HG03103 (cell line): ENCODE measurements around the gene SNAI3.
"Not testable (repeated sequence)": the region's sequence is repeated elsewhere in the genome, so short reads cannot be mapped to it uniquely, and the experiment has no call there.

Source experiments
- ATAC-seq: cut with Tn5 transposase; IDR thresholded peaks from one replicate; pipeline ENCODE4 v1.9.1; 2021; ENCODE audit warnings: low read depth; ENCODE audit not compliant: unreplicated experiment

SNAI3 gene

DNA sequence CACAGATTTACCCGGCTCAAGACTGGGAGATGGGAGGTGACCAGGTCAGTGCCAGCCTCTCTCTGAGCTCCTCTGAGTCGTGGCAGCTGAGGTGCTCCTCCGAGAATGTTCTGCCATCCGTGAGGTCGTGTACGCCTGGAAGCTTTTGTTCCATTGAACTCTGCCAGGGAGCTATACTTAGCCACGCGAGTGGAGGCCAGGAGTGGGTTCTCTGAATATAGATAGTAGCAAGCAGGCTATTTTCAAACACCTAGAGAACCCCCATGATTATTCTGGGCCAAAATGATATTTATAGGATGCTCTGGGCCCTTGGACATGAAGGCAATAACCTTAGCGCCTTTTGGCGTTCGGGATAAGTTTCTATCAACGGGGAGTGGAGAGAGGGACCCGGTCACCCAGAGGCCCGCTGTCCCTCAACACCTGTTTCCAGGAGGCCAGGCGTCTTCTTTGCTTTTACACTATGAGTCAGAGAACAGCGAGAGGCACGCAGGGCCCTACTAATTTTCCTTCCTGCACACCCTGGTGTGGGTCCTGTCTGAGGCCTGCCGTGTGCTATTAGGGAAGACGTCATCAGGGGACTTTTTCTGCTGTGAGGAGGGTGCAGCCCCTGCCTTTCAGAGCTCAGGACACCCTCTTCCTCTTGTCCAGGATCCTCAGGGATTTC, 12.5 kb downstream of the SNAI3 start:
- ATAC-seq: no peak

DNA sequence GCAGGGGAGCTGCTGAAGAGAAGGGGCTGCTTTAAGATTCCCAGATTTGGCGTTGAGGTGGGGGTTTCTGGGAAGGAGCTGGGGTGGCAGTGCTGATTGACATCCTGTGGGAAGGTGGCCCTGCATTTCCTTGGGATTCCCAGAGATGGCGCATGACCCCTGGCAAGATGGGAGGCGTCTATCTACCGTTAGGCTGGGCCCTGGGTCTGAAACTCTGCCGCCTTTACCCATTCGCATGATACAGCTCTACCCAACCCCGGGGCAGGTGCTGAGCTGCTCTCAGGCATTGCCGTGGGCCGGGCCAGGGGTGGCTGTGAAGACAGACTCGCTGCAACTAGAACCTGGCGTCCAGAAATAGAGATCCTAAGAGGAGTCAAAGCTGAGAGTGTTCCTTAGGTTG, 13.5 kb downstream of the SNAI3 start:
- ATAC-seq: no peak

DNA sequence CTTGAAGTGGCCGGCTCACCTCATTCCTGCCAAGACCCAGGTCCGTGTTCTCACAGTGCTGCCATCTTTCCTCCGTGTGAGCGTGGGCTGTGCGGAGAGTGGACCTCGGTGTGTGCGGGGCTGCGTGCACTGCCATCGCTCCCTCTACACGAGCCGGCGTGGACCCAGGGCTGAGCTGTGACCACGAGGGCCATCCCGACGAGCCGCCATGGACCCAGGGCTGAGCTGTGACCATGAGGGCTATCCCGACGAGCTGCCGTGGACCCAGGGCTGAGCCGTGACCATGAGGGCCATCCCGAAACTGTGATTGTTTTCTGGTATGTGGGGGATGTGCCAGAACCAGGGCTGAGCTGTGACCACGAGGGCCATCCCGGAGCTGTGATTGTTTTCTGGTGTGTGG, 14.5 kb downstream of the SNAI3 start:
- no peak for ATAC-seq

DNA sequence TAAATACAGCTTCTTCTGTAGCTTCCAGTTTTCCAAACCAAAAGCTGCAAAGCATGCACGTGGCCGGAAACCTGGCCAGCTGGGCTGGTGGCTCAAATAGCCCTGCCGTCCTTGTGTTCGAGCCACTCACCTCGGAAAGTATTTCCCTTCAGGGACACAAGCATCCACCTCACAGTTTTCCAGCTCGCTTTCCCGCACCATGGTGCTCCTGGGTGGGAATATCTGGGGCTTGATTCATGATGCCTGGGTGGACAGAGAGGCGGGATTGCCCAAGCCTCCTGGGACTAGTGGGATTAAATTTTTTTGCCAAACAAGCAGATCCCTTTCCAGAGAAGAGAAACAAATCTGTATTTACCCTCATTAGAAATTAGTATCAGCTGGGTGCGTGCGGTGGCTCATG, 16.3 kb downstream of the SNAI3 start:
- ATAC-seq: no peak

DNA sequence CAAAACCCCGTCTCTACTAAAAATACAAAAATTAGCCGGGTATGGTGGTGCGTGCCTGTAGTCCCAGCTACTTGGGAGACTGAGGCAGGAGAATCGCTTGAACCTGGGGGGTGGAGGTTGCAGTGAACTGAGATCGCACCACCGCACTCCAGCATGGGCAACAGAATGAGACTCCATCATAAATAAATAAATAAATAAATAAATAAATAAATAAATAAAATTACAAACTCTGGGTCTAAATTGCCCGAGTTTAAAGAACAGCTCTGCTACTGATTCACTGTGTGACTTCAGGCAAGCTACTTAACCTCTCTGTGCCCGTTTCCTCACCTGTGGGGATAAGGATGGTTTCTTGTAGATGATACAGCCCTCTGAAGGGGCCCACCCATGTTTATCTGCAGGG, 16.8 kb downstream of the SNAI3 start:
- not testable (repeated sequence) for ATAC-seq

DNA sequence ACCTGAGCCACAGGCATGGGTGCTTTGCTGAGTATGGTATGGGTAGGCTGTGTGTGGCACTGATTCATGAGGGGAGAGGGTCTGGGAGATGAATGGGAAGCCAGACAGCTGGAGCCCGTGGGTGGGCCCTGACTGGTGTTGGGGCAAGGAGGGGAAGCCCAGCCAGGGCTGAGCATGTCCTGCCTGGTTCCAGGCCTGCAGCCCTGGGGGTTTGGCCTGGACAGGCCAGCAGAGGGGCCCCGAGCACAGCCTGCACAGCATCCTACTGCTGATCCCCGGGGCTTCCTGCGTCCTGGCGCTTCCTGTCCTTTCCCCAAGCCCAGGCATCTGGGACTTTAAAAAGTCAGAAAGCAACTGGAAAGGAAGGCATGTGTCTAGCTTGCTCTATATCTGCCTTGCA, 18.8 kb downstream of the SNAI3 start:
- ATAC-seq: no peak

DNA sequence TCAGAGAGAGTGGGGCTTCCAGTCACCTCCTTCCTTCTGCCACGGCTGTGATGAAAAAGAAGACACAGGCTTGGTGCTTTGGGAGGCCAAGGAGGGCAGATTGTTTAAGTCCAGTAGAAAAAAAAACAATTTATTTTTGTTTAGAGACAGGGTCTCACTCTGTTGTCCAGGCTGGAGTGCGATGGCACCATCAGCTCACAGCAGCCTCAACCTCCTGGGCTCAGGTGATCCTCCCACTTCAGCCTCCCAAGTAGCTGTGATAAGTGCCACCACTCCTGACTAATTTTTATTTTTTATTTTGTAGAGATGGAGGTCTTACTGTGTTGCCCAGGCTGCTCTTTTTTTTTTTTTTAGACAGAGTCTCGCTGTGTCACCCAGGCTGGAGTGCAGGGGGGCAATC, 20.7 kb downstream of the SNAI3 start:
- ATAC-seq: no peak

DNA sequence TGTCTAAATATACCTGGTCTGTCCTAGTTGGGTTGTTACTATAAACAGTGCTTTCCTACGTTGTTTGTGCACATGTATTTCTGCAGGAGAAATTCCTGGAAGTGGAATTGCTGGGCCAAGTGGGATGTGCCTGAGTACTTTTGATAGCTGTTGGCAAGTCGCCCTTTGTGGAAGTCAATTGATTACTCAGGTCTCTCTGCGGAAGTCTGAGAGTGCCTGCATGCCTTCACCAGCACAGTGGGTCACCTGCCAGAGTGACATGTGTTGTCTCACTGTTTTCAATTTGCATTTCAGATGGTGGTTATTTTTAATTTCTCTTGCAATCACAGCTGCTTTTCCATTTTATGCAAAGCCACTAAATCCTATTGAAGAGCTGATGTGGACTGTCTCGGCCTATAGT, 21.2 kb downstream of the SNAI3 start:
- ATAC-seq: no peak

DNA sequence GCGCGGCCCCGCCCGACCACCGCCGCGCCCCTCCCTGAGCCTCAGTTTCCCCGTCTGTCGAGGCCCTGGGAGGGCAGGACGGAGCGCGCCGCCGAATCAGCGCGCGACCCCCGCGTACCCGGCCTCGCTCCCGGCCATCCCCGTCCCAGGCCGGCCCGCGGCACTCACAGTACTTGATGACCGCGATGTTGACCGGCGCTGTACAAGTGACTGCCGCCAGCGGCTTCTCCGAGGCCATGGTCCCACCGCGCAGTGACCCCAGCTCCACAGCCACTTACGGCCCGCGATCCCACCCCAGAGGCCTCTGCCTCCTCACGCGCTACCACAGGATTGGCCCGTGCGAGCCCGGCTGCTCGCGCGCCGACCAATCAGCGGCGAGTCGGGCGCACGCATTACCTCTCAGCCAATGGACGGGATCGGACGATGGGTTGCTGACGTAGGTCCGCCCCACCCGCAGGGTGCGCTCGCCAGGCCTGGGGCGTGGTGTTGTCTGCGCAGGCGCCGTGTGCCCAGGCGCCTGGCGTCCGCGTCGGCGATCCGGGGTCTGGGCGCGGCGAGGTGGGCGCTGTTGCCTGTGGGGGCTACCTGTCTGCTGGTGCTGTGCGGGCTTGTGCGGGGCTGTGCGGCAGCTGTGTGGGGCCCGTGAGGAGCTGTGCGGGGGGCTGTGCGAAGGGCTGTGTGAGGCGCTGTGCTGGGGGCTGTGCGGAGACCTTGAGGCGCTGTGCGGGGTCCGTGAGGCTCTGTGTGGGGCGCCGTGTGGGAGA, 23.3 kb downstream of the SNAI3 start, which contains the start of gene MVD:
TSS of gene MVD (minus strand) at position 249 of the 764 bp plus-strand sequence. CDS start at position 238, 11 bp downstream.
- ATAC-seq: peak; percentile 90

DNA sequence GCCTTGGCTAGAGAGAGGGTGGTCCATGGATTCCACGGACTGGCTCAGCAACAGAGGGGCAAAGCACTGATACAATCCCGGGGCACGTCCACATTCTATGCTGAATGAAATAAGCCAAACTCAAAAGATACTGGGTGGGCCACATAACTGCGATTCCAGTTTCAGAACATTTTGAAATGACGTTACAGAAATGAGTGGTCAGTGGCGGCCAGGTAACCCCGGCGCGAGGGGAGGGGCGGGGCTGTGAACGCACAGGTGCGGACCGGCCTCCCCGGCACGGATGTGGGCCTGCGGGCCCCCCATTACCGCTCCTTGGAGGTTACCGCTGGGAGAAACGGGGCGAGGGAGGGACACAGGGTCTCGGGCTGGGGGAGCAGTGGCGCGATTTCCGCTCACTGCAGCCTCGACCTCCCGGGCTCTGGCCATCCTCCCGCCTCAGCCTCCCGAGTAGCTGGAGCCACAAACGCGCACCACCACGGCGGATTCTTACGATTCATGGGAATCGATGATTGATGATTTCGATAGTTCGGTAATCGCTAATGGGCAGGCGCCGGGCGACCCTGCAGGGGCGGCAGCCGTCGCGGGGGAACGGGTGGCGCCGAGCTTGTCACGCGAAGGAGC, 24.0 kb downstream of the SNAI3 start:
- no peak for ATAC-seq

DNA sequence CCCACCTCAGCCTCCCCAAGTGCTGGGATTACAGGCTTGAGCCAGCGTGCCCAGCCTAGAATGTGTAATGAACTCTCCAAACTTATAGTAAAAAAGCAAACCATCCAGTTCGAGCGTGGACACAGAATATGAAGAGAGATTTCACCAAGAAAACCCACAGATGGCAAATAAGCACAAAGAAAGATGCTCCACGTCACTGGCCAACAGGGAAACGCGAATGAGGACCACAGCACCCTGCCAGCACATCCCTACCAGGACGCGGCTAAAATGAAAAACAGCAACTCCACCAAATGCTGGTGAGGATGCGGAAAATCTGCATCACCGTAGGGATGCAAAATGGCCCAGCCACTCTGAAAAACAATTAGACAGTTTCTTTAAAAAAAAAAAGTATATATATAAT, 24.8 kb downstream of the SNAI3 start:
- ATAC-seq: no peak

DNA sequence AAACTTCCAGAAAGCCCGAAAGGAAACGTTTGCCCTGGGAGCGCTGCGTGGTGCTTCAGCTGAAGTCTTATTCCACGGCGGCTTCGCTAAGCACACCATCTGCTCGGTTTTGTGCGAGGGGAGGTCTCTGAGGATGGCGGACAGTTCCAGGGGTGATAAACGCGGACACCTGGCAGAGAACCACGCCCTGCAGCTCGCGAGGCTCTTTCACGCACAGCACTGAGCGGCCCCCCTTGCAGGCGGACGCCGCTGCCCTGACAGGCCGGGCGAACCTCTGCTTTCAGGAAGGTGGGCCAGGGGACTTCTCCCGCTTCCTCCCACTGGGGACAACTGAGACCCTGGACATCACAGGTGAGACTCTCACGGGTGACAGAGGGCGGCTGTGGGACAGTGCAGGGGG, 27.1 kb downstream of the SNAI3 start:
- no peak for ATAC-seq

DNA sequence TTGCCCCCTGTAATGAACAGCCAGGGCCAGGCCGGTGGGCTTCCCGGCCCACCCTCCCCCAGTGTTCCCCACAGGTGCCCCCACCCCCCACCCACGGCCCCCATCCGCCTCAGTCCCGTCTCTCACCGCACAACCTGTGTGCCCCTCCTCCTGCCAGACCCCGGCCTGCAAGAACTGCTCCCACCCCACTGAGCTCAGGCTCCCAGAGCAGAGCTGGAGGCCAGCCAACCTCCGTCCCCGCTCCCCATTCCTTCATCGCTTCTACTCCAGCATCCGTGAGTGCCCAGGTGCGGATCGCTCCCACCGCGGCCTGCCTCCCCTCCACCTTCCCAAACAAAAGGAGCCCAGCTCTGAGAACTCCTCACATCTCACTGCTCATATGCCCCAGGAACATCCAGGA, 27.6 kb downstream of the SNAI3 start:
- no peak for ATAC-seq

DNA sequence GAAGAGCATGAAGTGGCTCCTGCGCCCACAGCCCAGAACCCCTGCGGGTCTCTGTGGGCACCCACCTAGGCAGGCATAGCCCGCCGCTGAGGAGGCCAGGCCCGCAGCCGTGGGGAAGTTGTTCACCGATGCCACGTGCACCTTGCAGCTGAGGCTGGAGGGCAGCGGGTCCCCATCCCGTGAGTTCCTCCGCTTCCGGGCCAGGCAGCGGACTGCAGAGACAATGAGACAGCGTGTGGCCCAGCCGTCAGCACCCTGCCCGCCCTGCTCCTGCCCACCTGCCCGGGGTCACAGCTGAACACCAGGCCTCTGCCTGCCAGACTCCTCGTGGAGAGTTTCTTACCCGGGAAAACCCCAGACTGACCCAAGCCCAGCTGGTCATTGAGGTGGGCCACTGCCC, 28.9 kb downstream of the SNAI3 start:
- ATAC-seq: no peak

DNA sequence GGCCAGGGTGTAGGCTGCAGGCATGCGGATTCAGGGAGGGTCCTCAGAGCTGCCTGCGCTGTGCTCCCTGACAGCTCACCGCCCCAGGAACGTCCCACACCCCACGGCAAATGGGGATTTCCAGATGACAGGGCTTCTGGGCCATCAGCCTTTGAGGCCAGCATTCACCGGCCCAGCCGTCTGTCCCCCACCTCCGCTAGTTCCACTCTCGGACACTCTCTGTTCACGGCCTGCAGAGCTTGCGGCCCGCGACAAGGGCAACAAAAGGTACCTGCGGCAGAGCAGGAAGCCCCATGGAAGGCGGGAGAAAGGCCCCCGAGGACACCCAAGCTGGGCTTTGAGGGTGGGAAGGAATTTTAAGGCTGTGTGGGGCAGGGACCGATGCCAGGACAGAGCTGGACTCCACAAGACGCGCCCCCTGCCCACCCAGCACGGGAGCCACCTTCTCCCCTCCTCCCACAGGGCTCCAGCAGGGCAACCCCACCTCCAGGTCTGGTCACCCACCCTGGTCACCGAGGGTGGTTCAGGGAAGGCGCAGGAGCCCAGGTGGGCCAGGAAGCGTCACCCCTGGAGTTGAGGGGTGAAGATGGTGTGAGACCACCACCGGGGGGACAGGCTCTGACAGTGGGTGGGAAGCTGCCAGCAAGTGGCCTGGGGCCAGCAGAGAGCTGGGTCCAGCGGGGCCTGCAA, 29.9 kb downstream of the SNAI3 start:
- no peak for ATAC-seq

DNA sequence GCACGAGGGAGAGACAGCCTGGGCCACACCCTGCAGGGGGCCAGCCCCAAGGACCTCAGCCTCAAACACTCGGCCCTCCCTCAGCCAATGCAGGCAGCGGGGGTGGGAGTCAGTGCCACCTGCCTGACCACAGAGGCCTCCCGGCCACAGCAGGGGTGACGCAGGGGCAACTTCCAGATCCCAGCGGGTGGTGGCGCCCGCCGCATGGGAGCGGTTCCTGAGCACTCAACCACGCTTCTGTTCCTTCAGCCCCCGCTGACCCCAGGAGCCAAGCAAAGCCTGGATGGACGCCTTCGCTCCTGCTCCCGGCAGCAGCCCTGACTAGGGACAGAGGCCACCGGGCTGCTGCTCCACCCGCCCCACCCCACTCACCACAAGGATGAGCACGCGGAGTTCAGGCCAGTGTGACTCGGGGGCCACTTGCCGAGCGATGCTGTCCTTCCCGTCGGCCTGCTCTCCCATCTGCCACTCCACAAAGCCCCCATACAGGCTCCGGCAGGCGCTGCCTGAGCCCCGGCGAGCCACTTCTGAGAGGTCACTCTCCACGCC, 30.5 kb downstream of the SNAI3 start:
- ATAC-seq: no peak

DNA sequence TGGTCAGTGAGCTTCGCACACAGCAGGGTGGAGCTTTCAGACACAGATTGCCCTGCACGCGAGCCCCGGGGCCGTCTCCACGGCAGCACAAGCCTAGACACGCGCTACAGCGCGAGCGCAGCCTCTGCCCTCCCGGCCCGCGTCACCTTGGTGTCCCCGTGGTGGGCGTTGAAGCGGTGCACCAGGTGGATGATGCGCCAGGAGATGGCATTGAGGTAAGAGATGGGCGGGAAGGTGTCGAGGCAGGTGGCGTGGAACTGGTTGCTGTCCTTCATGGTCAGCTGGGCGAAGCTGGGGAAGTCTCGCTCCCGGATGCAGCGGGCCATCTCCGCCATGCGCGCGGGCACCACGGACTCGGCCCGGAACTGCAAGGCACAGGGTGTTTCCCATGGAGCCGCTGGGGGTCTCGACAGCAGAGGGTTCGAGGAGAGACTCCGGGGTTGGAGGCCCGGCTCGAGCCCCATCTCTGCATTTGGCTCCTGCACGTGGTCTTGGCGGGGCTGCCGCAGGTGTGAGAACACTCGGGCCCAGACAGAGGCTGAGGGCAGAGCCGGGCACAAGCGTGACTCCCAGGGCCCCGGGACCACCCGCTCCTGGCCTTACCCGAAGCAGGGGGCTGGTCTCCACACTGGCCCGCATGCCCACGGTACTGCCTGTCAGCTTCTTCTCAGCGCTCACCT, 31.1 kb downstream of the SNAI3 start:
- ATAC-seq: no peak

DNA sequence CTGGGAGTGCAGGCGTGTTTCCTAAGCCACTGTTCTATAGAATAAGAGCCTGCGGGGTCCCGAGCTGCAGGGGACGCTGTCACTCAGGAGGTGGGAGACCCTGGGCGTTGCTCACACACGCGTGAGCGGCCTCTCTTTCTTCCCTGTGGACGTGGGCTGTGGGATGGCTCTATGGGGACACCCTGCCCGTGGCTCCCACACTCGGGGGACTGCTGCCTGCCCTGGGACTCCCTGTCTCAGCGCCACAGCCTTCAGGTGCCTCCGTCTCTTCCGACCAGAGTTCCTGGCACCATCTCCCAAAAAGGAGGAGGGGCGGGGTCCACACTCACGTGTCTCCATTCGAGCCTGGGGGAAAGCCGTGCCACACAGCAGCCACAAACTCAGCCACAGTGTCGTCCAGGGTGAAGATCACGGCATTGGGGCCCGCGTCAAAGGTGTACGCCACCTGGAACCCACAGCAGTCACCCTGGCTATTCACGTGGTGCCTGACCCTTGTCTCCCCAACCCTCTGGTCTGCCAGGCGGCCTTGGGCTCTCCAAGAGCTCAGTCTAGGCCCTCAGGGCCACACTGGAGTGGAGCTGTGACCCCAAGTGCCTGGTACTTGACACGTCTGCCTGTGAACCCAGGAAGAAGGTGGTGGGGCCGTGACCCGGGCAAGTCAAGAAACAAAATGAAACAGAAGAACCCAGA, 31.8 kb downstream of the SNAI3 start:
- no peak for ATAC-seq

DNA sequence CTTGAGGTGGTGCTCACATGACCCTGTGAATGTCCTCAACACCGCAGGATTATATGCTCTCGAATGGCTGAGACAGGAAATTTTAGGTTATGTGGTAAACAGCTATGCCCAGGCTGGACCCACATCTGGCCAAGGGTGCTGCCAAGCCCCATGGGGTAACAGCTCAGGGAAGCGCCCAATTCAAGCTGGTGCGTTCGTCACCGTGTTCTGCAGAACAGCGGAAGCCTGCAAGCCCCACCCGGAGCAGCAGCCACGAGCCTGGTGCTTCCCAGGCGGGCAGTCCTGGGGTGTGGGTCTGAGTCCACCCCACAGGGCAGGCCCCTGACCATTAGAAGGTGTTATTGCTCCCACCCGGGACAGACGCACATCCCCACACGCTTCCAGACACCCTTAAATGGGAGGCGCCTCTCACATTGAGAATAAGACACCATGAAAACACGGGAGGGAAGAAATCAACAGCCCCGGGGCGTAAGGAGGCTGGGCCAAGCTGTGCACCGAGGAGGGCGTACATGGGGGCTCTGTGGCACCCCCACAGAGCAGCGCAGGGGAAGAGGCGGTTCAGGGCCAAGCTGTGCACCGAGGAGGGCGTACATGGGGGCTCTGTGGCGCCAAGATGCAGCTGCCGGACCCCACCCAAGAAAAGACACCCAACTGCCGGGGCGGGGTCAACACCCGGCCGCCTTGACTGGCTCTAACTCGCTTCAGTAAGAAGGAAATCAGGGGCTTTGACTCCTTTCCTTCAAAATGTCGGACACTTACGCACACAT, 32.5 kb downstream of the SNAI3 start:
- no peak for ATAC-seq
